GM21717 (cell line): ENCODE results near the gene NEURL3.

Source experiments
- ATAC-seq: cut with Tn5 transposase; IDR thresholded peaks from one replicate; pipeline ENCODE4 v1.9.1; 2021; ENCODE audit warnings: mild to moderate bottlenecking, moderate library complexity; ENCODE audit not compliant: unreplicated experiment

Gene NEURL3

GRCh38 chr2:96540136-96540535 is 35.0 kb upstream of the NEURL3 start:
- ATAC-seq, result no peak

GRCh38 chr2:96539215-96539920 is 34.2 kb upstream of the NEURL3 start:
- no peak for ATAC-seq

GRCh38 chr2:96538487-96539214 is 33.5 kb upstream of the NEURL3 start:
- ATAC-seq, result no peak

- ATAC-seq, result no peak
Measured at GRCh38 chr2:96537734-96538486, 32.8 kb upstream of the NEURL3 start.

- peak; percentile 53 for ATAC-seq
Measured at GRCh38 chr2:96537066-96537733, 32.0 kb upstream of the NEURL3 start.

GRCh38 chr2:96536445-96537065 is 31.4 kb upstream of the NEURL3 start, which contains the start of gene ARID5A:
ARID5A (plus strand) TSS chr2:96536752; CDS start chr2:96536827, 75 bp downstream.
- peak; percentile 51 for ATAC-seq

- no peak for ATAC-seq
Measured at GRCh38 chr2:96535331-96535730, 30.2 kb upstream of the NEURL3 start.

GRCh38 chr2:96534701-96535181 is 29.6 kb upstream of the NEURL3 start:
- no peak for ATAC-seq

GRCh38 chr2:96534141-96534540 is 29.0 kb upstream of the NEURL3 start:
- no peak for ATAC-seq

GRCh38 chr2:96533292-96534073 is 28.3 kb upstream of the NEURL3 start:
- no peak for ATAC-seq

GRCh38 chr2:96532641-96533291 is 27.6 kb upstream of the NEURL3 start:
- no peak for ATAC-seq

GRCh38 chr2:96531872-96532505 is 26.8 kb upstream of the NEURL3 start:
- no peak for ATAC-seq

- no peak for ATAC-seq
Measured at GRCh38 chr2:96531366-96531765, 26.2 kb upstream of the NEURL3 start.

GRCh38 chr2:96530474-96531357 is 25.6 kb upstream of the NEURL3 start:
- no peak for ATAC-seq

GRCh38 chr2:96530144-96530430 is 24.9 kb upstream of the NEURL3 start:
- no peak for ATAC-seq

GRCh38 chr2:96529376-96530143 is 24.4 kb upstream of the NEURL3 start:
- no peak for ATAC-seq

GRCh38 chr2:96528700-96529375 is 23.7 kb upstream of the NEURL3 start:
- ATAC-seq, result no peak
